Astrocyte (in vitro differentiated cells and primary cell): ENCODE data around the gene OSBPL6.

Experiments
- EZH2 ChIP-seq: IDR thresholded peaks from 2 replicates; pipeline ENCODE4 v1.6.1; 2012; ENCODE audit warnings: mild to moderate bottlenecking, low read length, inconsistent platforms; ENCODE audit not compliant: insufficient read depth
- TF ChIP-seq, protein P1 (sequence below): IDR thresholded peaks from 2 replicates; pipeline ENCODE4 v1.5.1; 2011; ENCODE audit warnings: low read depth, mild to moderate bottlenecking, inconsistent platforms, low read length, moderate library complexity; ENCODE audit not compliant: insufficient read depth

DNA sequence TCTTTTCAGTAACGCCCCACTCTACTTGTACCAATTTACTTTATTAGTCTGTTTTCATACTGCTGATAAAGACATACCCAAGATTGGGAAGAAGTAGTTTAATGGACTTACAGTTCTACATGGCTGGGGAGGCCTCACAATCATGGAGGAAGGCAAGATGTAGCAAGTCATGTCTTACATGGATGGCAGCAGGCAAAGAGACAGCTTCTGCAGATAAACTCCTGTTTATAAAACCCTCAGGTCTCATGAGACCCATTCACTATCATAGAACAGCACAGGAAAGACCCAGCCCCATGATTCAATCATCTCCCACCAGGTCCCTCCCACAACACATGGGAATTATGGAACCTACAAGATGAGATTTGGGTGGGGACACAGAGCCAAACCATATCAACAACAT, 38.8 kb upstream of the OSBPL6 start:
- TF ChIP-seq, protein P1, sequence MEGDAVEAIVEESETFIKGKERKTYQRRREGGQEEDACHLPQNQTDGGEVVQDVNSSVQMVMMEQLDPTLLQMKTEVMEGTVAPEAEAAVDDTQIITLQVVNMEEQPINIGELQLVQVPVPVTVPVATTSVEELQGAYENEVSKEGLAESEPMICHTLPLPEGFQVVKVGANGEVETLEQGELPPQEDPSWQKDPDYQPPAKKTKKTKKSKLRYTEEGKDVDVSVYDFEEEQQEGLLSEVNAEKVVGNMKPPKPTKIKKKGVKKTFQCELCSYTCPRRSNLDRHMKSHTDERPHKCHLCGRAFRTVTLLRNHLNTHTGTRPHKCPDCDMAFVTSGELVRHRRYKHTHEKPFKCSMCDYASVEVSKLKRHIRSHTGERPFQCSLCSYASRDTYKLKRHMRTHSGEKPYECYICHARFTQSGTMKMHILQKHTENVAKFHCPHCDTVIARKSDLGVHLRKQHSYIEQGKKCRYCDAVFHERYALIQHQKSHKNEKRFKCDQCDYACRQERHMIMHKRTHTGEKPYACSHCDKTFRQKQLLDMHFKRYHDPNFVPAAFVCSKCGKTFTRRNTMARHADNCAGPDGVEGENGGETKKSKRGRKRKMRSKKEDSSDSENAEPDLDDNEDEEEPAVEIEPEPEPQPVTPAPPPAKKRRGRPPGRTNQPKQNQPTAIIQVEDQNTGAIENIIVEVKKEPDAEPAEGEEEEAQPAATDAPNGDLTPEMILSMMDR = no peak
- no peak for TF ChIP-seq EZH2
